Left lung (tissue), 10 donors: Measurements from ENCODE around the gene MRPS26. TPM values are rescaled to one million over a fixed set of nuclear protein-coding genes. Genes with fewer than 3 reads are reported as not detected.
A peak's percentile ranks its signal among the peaks of the same experiment; 100 is the strongest.

Experiments used
- ATAC-seq: fragments of 200-7000 bp; cut with Tn5 transposase; one replicate; pipeline ENCODE4 v1.9.1; 2020; ENCODE audit warnings: moderate library complexity
- DNase-seq, 4 donors: peaks; one replicate each; pipeline ENCODE4 v3.0.0-alpha.2; 2013 to 2020
- H3K27ac ChIP-seq, 2 donors: fragments of 200-600 bp; sonication (generic) in 1 of 2; one replicate each; pipeline versions ENCODE4 v1.5.0 to v1.8.0; 2020 to 2021
- H3K27me3 ChIP-seq, 2 donors: fragments of 200-600 bp; sonication (generic) in 1 of 2; one replicate each; pipeline versions ENCODE4 v1.5.0 to v1.8.0; 2020 to 2021
- H3K36me3 ChIP-seq, 2 donors: fragments of 200-600 bp; sonication (generic) in 1 of 2; one replicate each; pipeline versions ENCODE4 v1.5.0 to v1.8.0; 2020 to 2021
- H3K4me1 ChIP-seq, 2 donors: fragments of 200-600 bp; one replicate each; pipeline ENCODE4 v1.8.0; 2021
- H3K4me3 ChIP-seq, 2 donors: fragments of 200-600 bp; sonication (generic) in 1 of 2; one replicate each; pipeline versions ENCODE4 v1.5.0 to v1.8.0; 2020 to 2021; ENCODE audit warnings: mild to moderate bottlenecking in 1 of 2
- H3K9me3 ChIP-seq, 2 donors: fragments of 200-600 bp; sonication (generic) in 1 of 2; one replicate each; pipeline versions ENCODE4 v1.5.0 to v1.8.0; 2020 to 2021
- CTCF ChIP-seq, 2 donors: fragments of 200-600 bp; sonication (generic) in 1 of 2; IDR thresholded peaks; one replicate each; pipeline versions ENCODE4 v1.5.0 to v1.8.0; 2021; ENCODE audit warnings: antibody characterized with exemption in 2 of 2
- intact Hi-C, 2 donors: fragments of 100-400 bp; cut with DNase I; formaldehyde crosslinking; loops; one replicate each; pipeline versions ENCODE4 v1.11.2 to v1.14.2; 2022
- polyA plus RNA-seq, 6 donors: library from polyadenylated mRNA; unstranded; fragments of 120-200 nt; gene quantifications; one replicate each; pipeline ENCODE4 v1.2.1, GENCODE V29; 2013; ENCODE audit not compliant: insufficient read length in 6 of 6
- total RNA-seq, 2 donors: library from RNA; stranded (reverse); fragmentation: NEBNext Ultra II Directional; extraction: Animal tissue kit (Norgen Biotek cat#: 25700); gene quantifications; one replicate each; pipeline ENCODE4 v1.2.1, GENCODE V29; 2021
- donor health status: DM: no; HTN: yes; CAD: no.
- donor health status: DM: no; HTN: no; CAD: no.

The MRPS26 gene
- total and polyA plus RNA-seq, 8 donors, result 36.0 to 57.0 (median 47.2) TPM

GRCh38 chr20:3067139-3068014 lies 21.5 kb downstream of the MRPS26 start:
- intact Hi-C loops, result no loop called here
- DNase-seq, result no peak
- no peak for TF ChIP-seq CTCF (IDR thresholded peaks at IDR 0.05)
- ATAC-seq, result no peak
- H3K27ac ChIP-seq, result no peak overlapping the region
- no peaks in the 10 kb centered on the region for H3K36me3 ChIP-seq
- H3K4me3 ChIP-seq, result no peak overlapping the region
- H3K9me3 ChIP-seq, result no peaks in the 10 kb centered on the region
- H3K27me3 ChIP-seq, result peaks cover 10 to 24% of the 10 kb centered on the region in 2 donors
- peaks cover 5 to 13% of the 10 kb centered on the region in 2 donors for H3K4me1 ChIP-seq

GRCh38 chr20:3068075-3068474 lies 22.2 kb downstream of the MRPS26 start:
- no peak for DNase-seq
- H3K4me1 ChIP-seq, result peaks cover 5 to 17% of the 10 kb centered on the region in 2 donors
- H3K27ac ChIP-seq, result no peak overlapping the region
- H3K27me3 ChIP-seq, result peaks cover 14 to 31% of the 10 kb centered on the region in 2 donors
- no peak overlapping the region for H3K4me3 ChIP-seq
- intact Hi-C loops, result no loop called here
- no peaks in the 10 kb centered on the region for H3K9me3 ChIP-seq
- no peak for TF ChIP-seq CTCF (IDR thresholded peaks at IDR 0.05)
- ATAC-seq, result no peak
- H3K36me3 ChIP-seq, result no peaks in the 10 kb centered on the region

GRCh38 chr20:3068986-3069900 lies 23.4 kb downstream of the MRPS26 start:
- Histone ChIP-seq H3K27me3 (peaks cover 14 to 39% of the 10 kb centered on the region in 2 donors), H3K27ac (no peak overlapping the region), H3K36me3 (no peaks in the 10 kb centered on the region), H3K9me3 (no peaks in the 10 kb centered on the region), H3K4me3 (no peak overlapping the region), H3K4me1 (peaks cover 5 to 17% of the 10 kb centered on the region in 2 donors)
- no peak for TF ChIP-seq CTCF (IDR thresholded peaks at IDR 0.05)
- intact Hi-C loops, result no loop called here
- peak; percentile 25 for ATAC-seq
- no peak for DNase-seq

DNA sequence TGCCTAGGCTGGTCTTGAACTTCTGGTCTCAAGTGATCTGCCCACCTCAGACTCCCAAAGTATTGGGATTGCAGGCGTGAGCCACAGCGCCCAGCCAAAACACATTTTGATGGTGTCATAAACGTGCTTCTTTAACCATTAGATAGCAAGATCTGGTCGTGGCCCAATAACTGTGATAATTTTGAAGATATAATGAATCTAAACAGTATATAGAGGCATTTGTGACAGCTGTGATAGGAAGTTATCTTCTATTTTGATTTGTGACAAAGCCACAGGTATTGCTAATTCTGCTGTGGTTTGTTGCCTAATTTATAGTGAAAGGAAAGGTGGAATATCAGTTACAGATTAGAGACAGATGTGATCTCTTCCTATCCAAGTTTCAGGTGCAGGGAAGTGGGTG lies 24.9 kb downstream of the MRPS26 start:
- H3K27me3 ChIP-seq, result peaks cover 14 to 39% of the 10 kb centered on the region in 2 donors

More for the DNA sequence above, 24.9 kb downstream of the MRPS26 start:
- no peak overlapping the region for H3K4me3 ChIP-seq
- TF ChIP-seq CTCF (IDR thresholded peaks at IDR 0.05), result no peak
- H3K36me3 ChIP-seq, result no peaks in the 10 kb centered on the region
- H3K9me3 ChIP-seq, result no peaks in the 10 kb centered on the region
- no peak overlapping the region for H3K27ac ChIP-seq
- no peak for DNase-seq
- no peak for ATAC-seq
- H3K4me1 ChIP-seq, result peaks cover 5 to 23% of the 10 kb centered on the region in 2 donors
- intact Hi-C loops, result no loop called here
